ENCODE data around the gene ENPP6. TPM values are rescaled to one million over a fixed set of nuclear protein-coding genes. Genes with fewer than 3 reads are reported as not detected.

ENPP6 gene
- total and polyA plus RNA-seq, 2 donors (not counting 1 experiment from before 2014, with no cell fraction given), result 0.01 TPM; not detected in 1

- no peaks in the 10 kb centered on the region for H4K20me1 ChIP-seq (ENCODE audit: control insufficient read depth, insufficient read depth, low read length, poor library complexity, severe bottlenecking)
- no peak for TF ChIP-seq CTCF (IDR thresholded peaks at IDR 0.05)
- TF ChIP-seq EZH2 (IDR thresholded peaks at IDR 0.05; ENCODE audit: borderline replicate concordance, insufficient read depth, low read depth, low read length, poor library complexity, severe bottlenecking), result no peak
Measured at GRCh38 chr4:184189966-184190365, 27.7 kb downstream of the ENPP6 start.

GRCh38 chr4:184188443-184189400 lies 29.0 kb downstream of the ENPP6 start:
- no peak for DNase-seq
- H2AFZ ChIP-seq (ENCODE audit: insufficient read depth, low read depth, low read length, poor library complexity, severe bottlenecking), result no peak overlapping the region
- WGBS (ENCODE audit: insufficient coverage), result 91% methylated on average over 10 of the region's 12 CpGs
- TF ChIP-seq CTCF (IDR thresholded peaks at IDR 0.05) (no peak), EZH2 (IDR thresholded peaks at IDR 0.05; ENCODE audit: borderline replicate concordance, insufficient read depth, low read depth, low read length, poor library complexity, severe bottlenecking) (no peak)
- H3K36me3 ChIP-seq (replicated peaks in 1 of 2; ENCODE audit: control extremely low read depth in 1 of 2, control insufficient read depth in 1 of 2, extremely low read depth in 1 of 2, insufficient read depth in 2 of 2, low read length in 1 of 2), result no peaks in the 10 kb centered on the region
- Mint-ChIP-seq H3K27me3 (peaks cover 13% of the 10 kb centered on the region), H3K4me3 (no peak overlapping the region), H3K27ac (no peak overlapping the region), H3K4me1 (no peaks in the 10 kb centered on the region), H3K9me3 (ENCODE audit: insufficient read depth) (no peaks in the 10 kb centered on the region)
- no peak overlapping the region for H3K9ac ChIP-seq (ENCODE audit: low read length)
- POLR2A ChIA-PET, result no interaction called here
- no peak overlapping the region for H3K27ac ChIP-seq (ENCODE audit: low read length in 2 of 2)
- H3K79me2 ChIP-seq (ENCODE audit: control insufficient read depth, insufficient read depth, low read length), result no peaks in the 10 kb centered on the region
- H3K4me2 ChIP-seq (replicated peaks; ENCODE audit: low read depth, low read length, poor library complexity, severe bottlenecking), result no peak overlapping the region
- H3K4me3 ChIP-seq (ENCODE audit: control extremely low read depth in 1 of 5, extremely low read depth in 1 of 5, insufficient read depth in 1 of 5, low read depth in 2 of 5, low read length in 4 of 5), result no peak overlapping the region
- peaks cover 0 to 3% (median 0%) of the 10 kb centered on the region in 4 experiments for H3K27me3 ChIP-seq (replicated peaks in 1 of 4; ENCODE audit: control extremely low read depth in 1 of 4, control insufficient read depth in 3 of 4, insufficient read depth in 4 of 4, low read length in 3 of 4)
- no peak for ATAC-seq (ENCODE audit: low read depth)
- H3K9me3 ChIP-seq (ENCODE audit: control extremely low read depth in 1 of 3, control insufficient read depth in 2 of 3, insufficient read depth in 1 of 3, low read length in 2 of 3), result no peaks in the 10 kb centered on the region
- CTCF ChIA-PET, result no interaction called here
- intact Hi-C loops (cut with micrococcal nuclease), result no loop called here
- no peaks in the 10 kb centered on the region for H3K4me1 ChIP-seq (ENCODE audit: control insufficient read depth in 2 of 2, insufficient read depth in 2 of 2, low read length in 2 of 2)
- H4K20me1 ChIP-seq (ENCODE audit: control insufficient read depth, insufficient read depth, low read length, poor library complexity, severe bottlenecking), result no peaks in the 10 kb centered on the region

More at GRCh38 chr4:184189966-184190365, 27.7 kb downstream of the ENPP6 start:
- intact Hi-C loops (cut with micrococcal nuclease), result no loop called here
- no peak overlapping the region for H3K9ac ChIP-seq (ENCODE audit: low read length)
- Mint-ChIP-seq H3K27me3 (peaks cover 8% of the 10 kb centered on the region), H3K4me3 (no peak overlapping the region), H3K9me3 (ENCODE audit: insufficient read depth) (no peaks in the 10 kb centered on the region), H3K27ac (no peak overlapping the region), H3K4me1 (no peaks in the 10 kb centered on the region)
- H3K4me2 ChIP-seq (replicated peaks; ENCODE audit: low read depth, low read length, poor library complexity, severe bottlenecking), result no peak overlapping the region
- H2AFZ ChIP-seq (ENCODE audit: insufficient read depth, low read depth, low read length, poor library complexity, severe bottlenecking), result no peak overlapping the region
- H3K4me1 ChIP-seq (ENCODE audit: control insufficient read depth in 2 of 2, insufficient read depth in 2 of 2, low read length in 2 of 2), result no peaks in the 10 kb centered on the region
- no peak overlapping the region for H3K4me3 ChIP-seq (ENCODE audit: control extremely low read depth in 1 of 5, extremely low read depth in 1 of 5, insufficient read depth in 1 of 5, low read depth in 2 of 5, low read length in 4 of 5)
- no peak for ATAC-seq (ENCODE audit: low read depth)
- no peaks in the 10 kb centered on the region for H3K36me3 ChIP-seq (replicated peaks in 1 of 2; ENCODE audit: control extremely low read depth in 1 of 2, control insufficient read depth in 1 of 2, extremely low read depth in 1 of 2, insufficient read depth in 2 of 2, low read length in 1 of 2)
- CTCF ChIA-PET, result no interaction called here
- H3K79me2 ChIP-seq (ENCODE audit: control insufficient read depth, insufficient read depth, low read length), result no peaks in the 10 kb centered on the region
- no peaks in the 10 kb centered on the region for H3K9me3 ChIP-seq (ENCODE audit: control extremely low read depth in 1 of 3, control insufficient read depth in 2 of 3, insufficient read depth in 1 of 3, low read length in 2 of 3)
- no CpG with 5 or more reads among the region's 4 CpGs for WGBS (ENCODE audit: insufficient coverage)
- no peak overlapping the region for H3K27ac ChIP-seq (ENCODE audit: low read length in 2 of 2)
- POLR2A ChIA-PET, result no interaction called here
- peaks cover 0 to 3% (median 0%) of the 10 kb centered on the region in 4 experiments for H3K27me3 ChIP-seq (replicated peaks in 1 of 4; ENCODE audit: control extremely low read depth in 1 of 4, control insufficient read depth in 3 of 4, insufficient read depth in 4 of 4, low read length in 3 of 4)
- DNase-seq, result no peak
